Colonic mucosa (tissue), 4 donors: ENCODE measurements around the gene CDYL. TPM values are rescaled to one million over a fixed set of nuclear protein-coding genes. Genes with fewer than 3 reads are reported as not detected.

Source experiments
- DNase-seq: peaks from one replicate; pipeline ENCODE4 v3.0.0-alpha.2; 2020
- H3K27ac ChIP-seq: fragments of 200-600 bp; one replicate; pipeline ENCODE4 v1.8.0; 2021
- H3K27me3 ChIP-seq: fragments of 200-600 bp; one replicate; pipeline ENCODE4 v1.8.0; 2021
- H3K36me3 ChIP-seq: fragments of 200-600 bp; one replicate; pipeline ENCODE4 v1.8.0; 2021
- H3K4me1 ChIP-seq: fragments of 200-600 bp; one replicate; pipeline ENCODE4 v1.8.0; 2021; ENCODE audit warnings: mild to moderate bottlenecking
- H3K4me3 ChIP-seq: fragments of 200-600 bp; one replicate; pipeline ENCODE4 v1.8.0; 2021
- H3K9ac ChIP-seq, 2 donors: one replicate each; pipeline ENCODE4 v1.7.0; 2013; ENCODE audit warnings: control low read depth in 2 of 2, low read depth in 2 of 2, low read length in 2 of 2
- H3K9me3 ChIP-seq: fragments of 200-600 bp; one replicate; pipeline ENCODE4 v1.8.0; 2021
- intact Hi-C: fragments of 100-400 bp; cut with DNase I; formaldehyde crosslinking; loops from one replicate; pipeline ENCODE4 v1.14.1; 2022
- total RNA-seq, 2 donors: library from RNA; stranded (reverse); fragmentation: NEBNext Ultra II Directional in 1 of 2; extraction: Animal tissue kit (Norgen Biotek cat#: 25700) in 1 of 2; gene quantifications; one replicate each; pipeline ENCODE4 v1.2.1, GENCODE V29; 2021
- TF ChIP-seq, protein P1 (sequence below): fragments of 200-600 bp; IDR thresholded peaks from one replicate; pipeline ENCODE4 v1.8.0; 2022; ENCODE audit warnings: antibody characterized with exemption, mild to moderate bottlenecking
- donor health status: healthy.
- donor health status: DM: no; HTN: no; CAD: no.
- donor health status: DM: no; HTN: no; CAD: no.

The CDYL gene
- total RNA-seq, 2 donors from 2014 or later, result 44.3 to 48.6 TPM

- H3K27ac ChIP-seq, result no peak overlapping the region
- DNase-seq, result no peak
- H3K9ac ChIP-seq, result no peak overlapping the region
- H3K4me3 ChIP-seq, result no peak overlapping the region
- intact Hi-C loops, result loop anchor here (10.0 kb wide), 1 partner anchor 126 kb away; no protein-coding TSS in a partner anchor
- peaks cover under 1% of the 10 kb centered on the region for H3K4me1 ChIP-seq
- H3K9me3 ChIP-seq, result no peaks in the 10 kb centered on the region
- no peaks in the 10 kb centered on the region for H3K27me3 ChIP-seq
- H3K36me3 ChIP-seq, result no peaks in the 10 kb centered on the region
- TF ChIP-seq, protein P1, sequence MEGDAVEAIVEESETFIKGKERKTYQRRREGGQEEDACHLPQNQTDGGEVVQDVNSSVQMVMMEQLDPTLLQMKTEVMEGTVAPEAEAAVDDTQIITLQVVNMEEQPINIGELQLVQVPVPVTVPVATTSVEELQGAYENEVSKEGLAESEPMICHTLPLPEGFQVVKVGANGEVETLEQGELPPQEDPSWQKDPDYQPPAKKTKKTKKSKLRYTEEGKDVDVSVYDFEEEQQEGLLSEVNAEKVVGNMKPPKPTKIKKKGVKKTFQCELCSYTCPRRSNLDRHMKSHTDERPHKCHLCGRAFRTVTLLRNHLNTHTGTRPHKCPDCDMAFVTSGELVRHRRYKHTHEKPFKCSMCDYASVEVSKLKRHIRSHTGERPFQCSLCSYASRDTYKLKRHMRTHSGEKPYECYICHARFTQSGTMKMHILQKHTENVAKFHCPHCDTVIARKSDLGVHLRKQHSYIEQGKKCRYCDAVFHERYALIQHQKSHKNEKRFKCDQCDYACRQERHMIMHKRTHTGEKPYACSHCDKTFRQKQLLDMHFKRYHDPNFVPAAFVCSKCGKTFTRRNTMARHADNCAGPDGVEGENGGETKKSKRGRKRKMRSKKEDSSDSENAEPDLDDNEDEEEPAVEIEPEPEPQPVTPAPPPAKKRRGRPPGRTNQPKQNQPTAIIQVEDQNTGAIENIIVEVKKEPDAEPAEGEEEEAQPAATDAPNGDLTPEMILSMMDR, result no peak
Measured at GRCh38 chr6:4808396-4808795, 32.2 kb downstream of the CDYL start.

DNA sequence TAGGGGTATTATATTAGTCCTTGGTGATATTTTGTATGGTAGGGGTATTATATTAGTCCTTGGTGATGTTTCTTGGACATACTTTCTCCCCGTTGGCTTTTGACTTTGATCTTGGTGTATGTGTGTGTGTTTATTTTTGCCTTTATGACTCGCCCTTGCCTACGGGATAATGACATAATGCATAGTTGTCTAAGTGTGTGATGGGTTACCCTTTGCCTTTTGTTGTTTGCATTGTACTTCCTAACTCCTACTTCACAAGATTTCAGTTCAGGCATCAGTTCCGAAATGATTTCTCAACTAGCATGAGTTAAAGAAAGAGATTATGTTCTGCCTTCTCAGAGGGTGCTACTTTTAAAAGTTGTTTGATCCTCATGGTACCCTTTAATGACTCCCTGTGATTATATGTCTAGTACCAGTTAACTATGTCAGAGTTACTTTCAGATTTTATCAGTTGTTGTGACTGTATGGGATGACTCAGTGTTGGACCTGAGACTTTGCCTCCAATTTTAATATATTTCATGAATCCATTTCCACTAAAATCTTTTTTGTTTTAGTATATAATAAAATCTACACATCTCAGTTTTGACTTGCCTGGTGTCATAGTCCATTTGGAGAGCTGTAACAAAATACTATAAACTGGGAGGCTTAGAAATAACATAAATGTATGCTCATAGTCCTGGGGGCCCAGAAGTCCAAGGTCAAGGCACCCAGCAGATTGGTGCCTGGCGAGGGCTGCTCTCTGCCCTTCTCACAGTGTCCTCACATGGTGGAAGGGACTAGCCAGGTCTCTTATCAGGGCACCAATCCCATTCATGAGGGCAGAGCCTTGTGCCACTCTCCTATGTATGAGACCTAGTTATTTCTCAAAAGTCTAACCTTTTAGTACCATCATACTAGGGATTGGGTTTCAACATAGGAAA is 34.1 kb downstream of the CDYL start:
- Histone ChIP-seq H3K9me3 (no peaks in the 10 kb centered on the region), H3K36me3 (no peaks in the 10 kb centered on the region), H3K4me1 (no peaks in the 10 kb centered on the region), H3K4me3 (no peak overlapping the region), H3K27me3 (no peaks in the 10 kb centered on the region), H3K9ac (no peak overlapping the region), H3K27ac (peak overlapping the region; percentile 10)
- intact Hi-C loops, result loop anchor here (10.0 kb wide), 1 partner anchor 125 kb away; no protein-coding TSS in a partner anchor
- DNase-seq, result no peak
- TF ChIP-seq, protein P1, result no peak

GRCh38 chr6:4812068-4812467 is 35.9 kb downstream of the CDYL start:
- TF ChIP-seq, protein P1, result no peak
- intact Hi-C loops, result no loop called here
- Histone ChIP-seq H3K4me3 (no peak overlapping the region), H3K9me3 (no peaks in the 10 kb centered on the region), H3K27ac (no peak overlapping the region), H3K9ac (no peak overlapping the region), H3K27me3 (no peaks in the 10 kb centered on the region), H3K4me1 (no peaks in the 10 kb centered on the region), H3K36me3 (no peaks in the 10 kb centered on the region)
- DNase-seq, result no peak

DNA sequence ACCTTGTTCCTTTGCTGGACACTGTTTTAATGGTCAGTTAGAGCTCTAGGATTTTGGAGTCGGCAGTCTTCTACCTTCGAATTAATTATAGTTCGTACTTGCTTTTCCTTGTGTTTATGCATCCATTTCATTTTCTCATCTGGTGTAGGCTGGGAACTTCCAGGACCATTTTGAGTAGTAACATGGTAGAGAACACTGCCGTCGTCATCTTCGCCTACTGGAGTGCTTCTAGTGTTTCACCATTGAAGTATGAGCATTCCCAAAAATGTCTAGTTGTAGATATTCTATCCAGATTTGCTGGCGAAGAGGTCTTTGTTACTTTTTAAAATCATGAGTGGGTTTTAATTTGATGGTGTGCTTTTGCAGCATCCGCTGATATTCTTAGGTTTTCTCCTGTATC is 36.9 kb downstream of the CDYL start:
- no peaks in the 10 kb centered on the region for H3K9me3 ChIP-seq
- H3K9ac ChIP-seq, result no peak overlapping the region
- no peaks in the 10 kb centered on the region for H3K4me1 ChIP-seq
- H3K27ac ChIP-seq, result no peak overlapping the region
- no peaks in the 10 kb centered on the region for H3K36me3 ChIP-seq
- no peaks in the 10 kb centered on the region for H3K27me3 ChIP-seq
- DNase-seq, result no peak
- TF ChIP-seq, protein P1, result no peak
- intact Hi-C loops, result no loop called here
- no peak overlapping the region for H3K4me3 ChIP-seq

DNA sequence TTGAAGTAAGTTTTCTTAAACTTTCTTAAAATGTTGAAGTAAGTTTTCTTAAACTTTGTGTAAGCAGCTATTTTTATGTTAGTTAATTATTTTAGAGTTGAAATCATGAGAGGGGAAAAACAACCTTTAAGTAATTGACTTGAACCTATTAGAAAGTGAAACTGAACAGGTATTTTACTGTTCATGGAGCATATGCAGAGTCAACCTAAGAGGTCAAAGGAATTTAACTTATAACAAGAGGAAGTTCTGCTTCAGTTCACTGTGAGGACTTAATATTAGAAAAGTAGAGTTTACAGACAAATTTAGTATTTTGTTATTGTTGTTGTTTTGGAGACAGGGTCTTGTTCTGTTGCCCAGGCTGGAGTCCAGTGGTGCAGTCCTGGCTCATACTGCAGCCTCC is 38.0 kb downstream of the CDYL start:
- Histone ChIP-seq H3K27me3 (no peaks in the 10 kb centered on the region), H3K36me3 (no peaks in the 10 kb centered on the region), H3K4me1 (no peaks in the 10 kb centered on the region), H3K9me3 (no peaks in the 10 kb centered on the region), H3K27ac (no peak overlapping the region), H3K4me3 (no peak overlapping the region), H3K9ac (no peak overlapping the region)
- TF ChIP-seq, protein P1, result no peak
- intact Hi-C loops, result no loop called here
- no peak for DNase-seq
